HCT116 (cell line): ENCODE results near the gene FANCG.

Source experiments
- ATF3 ChIP-seq: IDR thresholded peaks from 2 replicates; pipeline ENCODE4 v1.6.1; 2012
- EGR1 ChIP-seq: IDR thresholded peaks from 2 replicates; pipeline ENCODE4 v1.6.1; 2012; ENCODE audit warnings: low read depth
- ELF1 ChIP-seq: IDR thresholded peaks from 2 replicates; pipeline ENCODE4 v1.6.1; 2012; ENCODE audit warnings: low read depth, borderline replicate concordance
- EZH2 ChIP-seq: fragments of 200-600 bp; sonication (generic); IDR thresholded peaks from 2 replicates; pipeline ENCODE4 v1.6.1; 2017; ENCODE audit warnings: antibody characterized with exemption, mixed run types
- EZH2phosphoT487 ChIP-seq: fragments of 200-600 bp; IDR thresholded peaks from 2 replicates; pipeline ENCODE4 v1.6.1; 2018; ENCODE audit warnings: antibody characterized with exemption, borderline replicate concordance
- FOSL1 ChIP-seq: IDR thresholded peaks from 2 replicates; pipeline ENCODE4 v1.6.1; 2012; ENCODE audit warnings: low read depth
- POLR2A ChIP-seq: IDR thresholded peaks from 2 replicates; pipeline ENCODE4 v1.7.0; 2011; ENCODE audit warnings: borderline replicate concordance; ENCODE audit not compliant: insufficient read depth, insufficient read length; ENCODE audit errors: extremely low read depth
- POLR2AphosphoS5 ChIP-seq: IDR thresholded peaks from 2 replicates; pipeline ENCODE4 v1.6.1; 2011; ENCODE audit warnings: mild to moderate bottlenecking, low read depth, low read length, moderate library complexity
- SIN3A ChIP-seq: IDR thresholded peaks from 2 replicates; pipeline ENCODE4 v1.6.1; 2012; ENCODE audit warnings: low read depth
- SP1 ChIP-seq: IDR thresholded peaks from 2 replicates; pipeline ENCODE4 v1.6.1; 2012; ENCODE audit warnings: low read depth
- ZFX ChIP-seq: fragments of 450-650 bp; IDR thresholded peaks from 2 replicates; pipeline ENCODE4 v1.6.1; 2017
- TF ChIP-seq, protein P1 (sequence below), 3 experiments: fragments of 200-600 bp in 1 of 3; sonication (generic) in 1 of 3; IDR thresholded peaks in 2 of 3; conservative IDR thresholded peaks in 1 of 3; 2 replicates each; pipeline ENCODE4 v1.5.1; 2012 to 2017; ENCODE audit warnings: low read depth in 2 of 3, low read length in 2 of 3, antibody characterized with exemption in 1 of 3, borderline replicate concordance in 1 of 3, control low read depth in 1 of 3, mild to moderate bottlenecking in 1 of 3, mixed read lengths in 1 of 3, mixed run types in 1 of 3, moderate library complexity in 1 of 3; ENCODE audit not compliant: insufficient read depth in 1 of 3
- TF ChIP-seq, protein P2 (sequence below): IDR thresholded peaks from 2 replicates; pipeline ENCODE4 v1.6.1; 2012; ENCODE audit warnings: low read depth

DNA sequence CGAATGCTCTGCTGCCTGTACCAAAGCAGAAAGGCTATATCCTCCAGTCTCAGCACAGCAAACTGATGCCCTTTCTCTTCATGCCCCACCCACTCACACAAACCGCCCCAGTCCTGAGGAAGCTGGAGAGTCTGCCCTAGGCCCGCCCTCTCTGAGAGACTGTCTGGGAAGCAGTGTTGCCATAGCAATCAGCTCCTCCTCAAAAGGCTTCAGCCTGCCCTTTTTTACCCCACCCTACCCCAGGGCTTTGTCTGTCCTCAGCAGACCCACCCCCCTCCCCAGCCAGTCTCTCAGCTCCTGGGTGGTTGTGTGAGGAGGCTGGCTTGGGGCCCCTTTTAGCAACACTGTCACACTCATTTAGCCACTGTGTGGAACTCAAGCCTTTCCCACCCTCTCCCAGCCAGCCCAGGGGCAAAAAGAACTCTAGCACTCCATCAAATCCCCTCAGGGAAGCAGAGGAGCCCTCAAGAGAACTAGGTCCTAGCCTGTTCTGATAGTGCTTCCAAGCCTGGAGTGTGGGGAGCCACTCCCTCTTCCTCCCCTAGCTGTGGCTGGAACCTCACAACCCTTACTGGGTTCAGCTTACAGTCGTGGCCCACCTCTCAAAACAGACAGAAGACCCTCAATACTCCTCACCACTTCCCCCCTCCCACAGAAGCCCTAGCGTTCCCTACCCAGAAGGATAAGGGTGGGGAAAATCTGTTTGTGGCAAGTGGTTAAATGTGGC is 34.5 kb upstream of the FANCG start:
- TF ChIP-seq, protein P1, sequence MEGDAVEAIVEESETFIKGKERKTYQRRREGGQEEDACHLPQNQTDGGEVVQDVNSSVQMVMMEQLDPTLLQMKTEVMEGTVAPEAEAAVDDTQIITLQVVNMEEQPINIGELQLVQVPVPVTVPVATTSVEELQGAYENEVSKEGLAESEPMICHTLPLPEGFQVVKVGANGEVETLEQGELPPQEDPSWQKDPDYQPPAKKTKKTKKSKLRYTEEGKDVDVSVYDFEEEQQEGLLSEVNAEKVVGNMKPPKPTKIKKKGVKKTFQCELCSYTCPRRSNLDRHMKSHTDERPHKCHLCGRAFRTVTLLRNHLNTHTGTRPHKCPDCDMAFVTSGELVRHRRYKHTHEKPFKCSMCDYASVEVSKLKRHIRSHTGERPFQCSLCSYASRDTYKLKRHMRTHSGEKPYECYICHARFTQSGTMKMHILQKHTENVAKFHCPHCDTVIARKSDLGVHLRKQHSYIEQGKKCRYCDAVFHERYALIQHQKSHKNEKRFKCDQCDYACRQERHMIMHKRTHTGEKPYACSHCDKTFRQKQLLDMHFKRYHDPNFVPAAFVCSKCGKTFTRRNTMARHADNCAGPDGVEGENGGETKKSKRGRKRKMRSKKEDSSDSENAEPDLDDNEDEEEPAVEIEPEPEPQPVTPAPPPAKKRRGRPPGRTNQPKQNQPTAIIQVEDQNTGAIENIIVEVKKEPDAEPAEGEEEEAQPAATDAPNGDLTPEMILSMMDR (IDR thresholded peaks at IDR 0.05 in 2 of 3, conservative IDR thresholded peaks at IDR 0.05 in 1 of 3; ENCODE audit: borderline replicate concordance in 1 of 3, insufficient read depth in 1 of 3, low read depth in 2 of 3, low read length in 2 of 3) = no peak
- TF ChIP-seq EZH2phosphoT487 (no peak), FOSL1 (no peak), POLR2AphosphoS5 (no peak), POLR2A (no peak), SP1 (no peak), ZFX (no peak), ATF3 (no peak), SIN3A (no peak), ELF1 (no peak), EGR1 (no peak), EZH2 (no peak)
- TF ChIP-seq, protein P2, sequence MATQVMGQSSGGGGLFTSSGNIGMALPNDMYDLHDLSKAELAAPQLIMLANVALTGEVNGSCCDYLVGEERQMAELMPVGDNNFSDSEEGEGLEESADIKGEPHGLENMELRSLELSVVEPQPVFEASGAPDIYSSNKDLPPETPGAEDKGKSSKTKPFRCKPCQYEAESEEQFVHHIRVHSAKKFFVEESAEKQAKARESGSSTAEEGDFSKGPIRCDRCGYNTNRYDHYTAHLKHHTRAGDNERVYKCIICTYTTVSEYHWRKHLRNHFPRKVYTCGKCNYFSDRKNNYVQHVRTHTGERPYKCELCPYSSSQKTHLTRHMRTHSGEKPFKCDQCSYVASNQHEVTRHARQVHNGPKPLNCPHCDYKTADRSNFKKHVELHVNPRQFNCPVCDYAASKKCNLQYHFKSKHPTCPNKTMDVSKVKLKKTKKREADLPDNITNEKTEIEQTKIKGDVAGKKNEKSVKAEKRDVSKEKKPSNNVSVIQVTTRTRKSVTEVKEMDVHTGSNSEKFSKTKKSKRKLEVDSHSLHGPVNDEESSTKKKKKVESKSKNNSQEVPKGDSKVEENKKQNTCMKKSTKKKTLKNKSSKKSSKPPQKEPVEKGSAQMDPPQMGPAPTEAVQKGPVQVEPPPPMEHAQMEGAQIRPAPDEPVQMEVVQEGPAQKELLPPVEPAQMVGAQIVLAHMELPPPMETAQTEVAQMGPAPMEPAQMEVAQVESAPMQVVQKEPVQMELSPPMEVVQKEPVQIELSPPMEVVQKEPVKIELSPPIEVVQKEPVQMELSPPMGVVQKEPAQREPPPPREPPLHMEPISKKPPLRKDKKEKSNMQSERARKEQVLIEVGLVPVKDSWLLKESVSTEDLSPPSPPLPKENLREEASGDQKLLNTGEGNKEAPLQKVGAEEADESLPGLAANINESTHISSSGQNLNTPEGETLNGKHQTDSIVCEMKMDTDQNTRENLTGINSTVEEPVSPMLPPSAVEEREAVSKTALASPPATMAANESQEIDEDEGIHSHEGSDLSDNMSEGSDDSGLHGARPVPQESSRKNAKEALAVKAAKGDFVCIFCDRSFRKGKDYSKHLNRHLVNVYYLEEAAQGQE = no peak
